Liver (tissue), 9 donors: ENCODE results near the gene TSKU. TPM values are rescaled to one million over a fixed set of nuclear protein-coding genes. Genes with fewer than 3 reads are reported as not detected.

Experiments used
- DNase-seq: peaks from one replicate; pipeline ENCODE4 v3.0.0-alpha.2; 2017; ENCODE audit warnings: low spot score
- H3K27ac ChIP-seq, 2 donors: one replicate each; pipeline ENCODE4 v1.7.0; 2013; ENCODE audit warnings: inconsistent platforms in 2 of 2, low read length in 2 of 2, control low read depth in 1 of 2, low read depth in 1 of 2, mild to moderate bottlenecking in 1 of 2
- H3K27me3 ChIP-seq, 4 donors: one replicate each; pipeline versions ENCODE4 v1.6.1 to v1.7.0; 2013; ENCODE audit warnings: low read length in 3 of 4, inconsistent platforms in 1 of 4, mild to moderate bottlenecking in 1 of 4, moderate library complexity in 1 of 4; ENCODE audit not compliant: control insufficient read depth in 4 of 4, insufficient read depth in 4 of 4
- H3K36me3 ChIP-seq, 4 donors: one replicate each; pipeline versions ENCODE4 v1.6.1 to v1.7.0; 2013; ENCODE audit warnings: low read length in 3 of 4, mild to moderate bottlenecking in 3 of 4, low read depth in 1 of 4, moderate library complexity in 1 of 4; ENCODE audit not compliant: control insufficient read depth in 4 of 4, insufficient read depth in 3 of 4
- H3K4me1 ChIP-seq, 4 donors: one replicate each; pipeline versions ENCODE4 v1.6.1 to v1.7.0; 2013; ENCODE audit warnings: low read length in 3 of 4, mild to moderate bottlenecking in 3 of 4, moderate library complexity in 1 of 4; ENCODE audit not compliant: control insufficient read depth in 4 of 4, insufficient read depth in 4 of 4
- H3K4me3 ChIP-seq, 3 donors: one replicate each; pipeline versions ENCODE4 v1.6.1 to v1.7.0; 2013; ENCODE audit warnings: low read length in 3 of 3, control low read depth in 1 of 3, low read depth in 1 of 3, mild to moderate bottlenecking in 1 of 3
- H3K9ac ChIP-seq, 2 donors: one replicate each; pipeline ENCODE4 v1.7.0; 2013; ENCODE audit warnings: low read length in 2 of 2, mild to moderate bottlenecking in 2 of 2, moderate library complexity in 2 of 2, control low read depth in 1 of 2, low read depth in 1 of 2
- H3K9me3 ChIP-seq, 4 donors: one replicate each; pipeline versions ENCODE4 v1.6.1 to v1.7.0; 2013; ENCODE audit warnings: low read length in 3 of 4; ENCODE audit not compliant: control insufficient read depth in 4 of 4
- ATF3 ChIP-seq: IDR thresholded peaks from 2 replicates; pipeline ENCODE4 v1.6.1; 2016; ENCODE audit warnings: antibody characterized with exemption
- EGR1 ChIP-seq, 2 donors: IDR thresholded peaks; 2 replicates each; pipeline ENCODE4 v1.6.1; 2016 to 2018; ENCODE audit warnings: antibody characterized with exemption in 2 of 2, low read depth in 2 of 2
- FOXA2 ChIP-seq: IDR thresholded peaks from 2 replicates; pipeline ENCODE4 v1.6.1; 2016; ENCODE audit warnings: antibody characterized with exemption
- GABPA ChIP-seq, 2 donors: IDR thresholded peaks in 1 of 2; conservative IDR thresholded peaks in 1 of 2; 2 replicates each; pipeline ENCODE4 v1.6.1; 2016; ENCODE audit warnings: antibody characterized with exemption in 2 of 2, mild to moderate bottlenecking in 1 of 2, moderate library complexity in 1 of 2
- HNF4A ChIP-seq, 2 donors: conservative IDR thresholded peaks; 2 replicates each; pipeline ENCODE4 v1.6.1; 2016; ENCODE audit warnings: antibody characterized with exemption in 2 of 2, mild to moderate bottlenecking in 2 of 2
- HNF4G ChIP-seq: IDR thresholded peaks from 2 replicates; pipeline ENCODE4 v1.6.1; 2016; ENCODE audit warnings: antibody characterized with exemption
- MAX ChIP-seq: IDR thresholded peaks from 2 replicates; pipeline ENCODE4 v1.6.1; 2016; ENCODE audit warnings: antibody characterized with exemption
- NR2F2 ChIP-seq: IDR thresholded peaks from 2 replicates; pipeline ENCODE4 v1.6.1; 2016; ENCODE audit warnings: antibody characterized with exemption
- REST ChIP-seq: IDR thresholded peaks from 2 replicates; pipeline ENCODE4 v1.6.1; 2016; ENCODE audit warnings: antibody characterized with exemption, mild to moderate bottlenecking
- RXRA ChIP-seq, 2 donors: IDR thresholded peaks; 2 replicates each; pipeline ENCODE4 v1.6.1; 2017 to 2018; ENCODE audit warnings: antibody characterized with exemption in 2 of 2, mild to moderate bottlenecking in 1 of 2
- SP1 ChIP-seq: IDR thresholded peaks from 2 replicates; pipeline ENCODE4 v1.6.1; 2018; ENCODE audit warnings: antibody characterized with exemption, mild to moderate bottlenecking
- YY1 ChIP-seq: IDR thresholded peaks from 2 replicates; pipeline ENCODE4 v1.6.1; 2016; ENCODE audit warnings: antibody characterized with exemption, mild to moderate bottlenecking
- WGBS: extraction: QIAGEN DNeasy Blood & Tissue Kit; methylation state at CpG from one replicate; pipeline ENCODE4 v1.1.7; 2013; 5-methylcytosine and 5-hydroxymethylcytosine counted together
- polyA plus RNA-seq, 2 donors: library from polyadenylated mRNA; stranded (reverse) in 1 of 2; unstranded in 1 of 2; fragments of 200-250 nt in 1 of 2; fragments of >200 nt in 1 of 2; fragmentation: Nextera tagmentation in 1 of 2; extraction: Ambion mirVana in 1 of 2; gene quantifications; one replicate each; pipeline versions ENCODE4 v1.2.1 to v1.2.3, GENCODE V29; 2013 to 2015
- total RNA-seq, 2 donors: library from RNA; depleted of rRNA; stranded (reverse); fragments of >200 nt; gene quantifications; one replicate each; pipeline ENCODE4 v1.2.3, GENCODE V29; 2014
- TF ChIP-seq, protein P1 (sequence below): fragments of 150-350 bp; IDR thresholded peaks from 2 replicates; pipeline ENCODE4 v1.5.1; 2017; ENCODE audit warnings: improper control_type of control experiment, low read depth, low read length; ENCODE audit not compliant: missing input control
- donor health status: healthy.
- donor health status: healthy.
- donor health status: healthy.
- donor health status: healthy.
- donor health status: healthy.

Gene TSKU
- total and polyA plus RNA-seq, 4 donors: 3.3 to 492 (median 46.0) TPM

DNA sequence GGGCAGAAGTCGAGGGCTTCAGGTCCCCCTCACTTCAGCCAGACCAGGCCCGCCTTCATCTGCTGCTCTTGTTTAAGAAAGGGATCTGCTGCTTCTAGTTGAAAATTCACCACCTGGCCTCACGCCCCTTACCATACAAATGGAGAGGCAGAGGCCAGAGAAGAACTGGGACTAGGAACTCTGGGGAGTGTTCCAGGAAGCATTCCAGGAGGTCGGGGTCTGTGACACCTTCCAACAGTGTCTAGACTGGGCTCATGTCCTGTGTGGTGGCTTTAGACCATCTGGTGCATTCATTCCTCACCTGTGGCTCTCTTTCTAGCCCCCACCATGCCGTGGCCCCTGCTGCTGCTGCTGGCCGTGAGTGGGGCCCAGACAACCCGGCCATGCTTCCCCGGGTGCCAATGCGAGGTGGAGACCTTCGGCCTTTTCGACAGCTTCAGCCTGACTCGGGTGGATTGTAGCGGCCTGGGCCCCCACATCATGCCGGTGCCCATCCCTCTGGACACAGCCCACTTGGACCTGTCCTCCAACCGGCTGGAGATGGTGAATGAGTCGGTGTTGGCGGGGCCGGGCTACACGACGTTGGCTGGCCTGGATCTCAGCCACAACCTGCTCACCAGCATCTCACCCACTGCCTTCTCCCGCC, 12.3 kb downstream of the TSKU start (continued):
- TF ChIP-seq SP1 (no peak), FOXA2 (no peak)

DNA sequence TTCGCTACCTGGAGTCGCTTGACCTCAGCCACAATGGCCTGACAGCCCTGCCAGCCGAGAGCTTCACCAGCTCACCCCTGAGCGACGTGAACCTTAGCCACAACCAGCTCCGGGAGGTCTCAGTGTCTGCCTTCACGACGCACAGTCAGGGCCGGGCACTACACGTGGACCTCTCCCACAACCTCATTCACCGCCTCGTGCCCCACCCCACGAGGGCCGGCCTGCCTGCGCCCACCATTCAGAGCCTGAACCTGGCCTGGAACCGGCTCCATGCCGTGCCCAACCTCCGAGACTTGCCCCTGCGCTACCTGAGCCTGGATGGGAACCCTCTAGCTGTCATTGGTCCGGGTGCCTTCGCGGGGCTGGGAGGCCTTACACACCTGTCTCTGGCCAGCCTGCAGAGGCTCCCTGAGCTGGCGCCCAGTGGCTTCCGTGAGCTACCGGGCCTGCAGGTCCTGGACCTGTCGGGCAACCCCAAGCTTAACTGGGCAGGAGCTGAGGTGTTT, 12.8 kb downstream of the TSKU start:
- TF ChIP-seq, protein P1, sequence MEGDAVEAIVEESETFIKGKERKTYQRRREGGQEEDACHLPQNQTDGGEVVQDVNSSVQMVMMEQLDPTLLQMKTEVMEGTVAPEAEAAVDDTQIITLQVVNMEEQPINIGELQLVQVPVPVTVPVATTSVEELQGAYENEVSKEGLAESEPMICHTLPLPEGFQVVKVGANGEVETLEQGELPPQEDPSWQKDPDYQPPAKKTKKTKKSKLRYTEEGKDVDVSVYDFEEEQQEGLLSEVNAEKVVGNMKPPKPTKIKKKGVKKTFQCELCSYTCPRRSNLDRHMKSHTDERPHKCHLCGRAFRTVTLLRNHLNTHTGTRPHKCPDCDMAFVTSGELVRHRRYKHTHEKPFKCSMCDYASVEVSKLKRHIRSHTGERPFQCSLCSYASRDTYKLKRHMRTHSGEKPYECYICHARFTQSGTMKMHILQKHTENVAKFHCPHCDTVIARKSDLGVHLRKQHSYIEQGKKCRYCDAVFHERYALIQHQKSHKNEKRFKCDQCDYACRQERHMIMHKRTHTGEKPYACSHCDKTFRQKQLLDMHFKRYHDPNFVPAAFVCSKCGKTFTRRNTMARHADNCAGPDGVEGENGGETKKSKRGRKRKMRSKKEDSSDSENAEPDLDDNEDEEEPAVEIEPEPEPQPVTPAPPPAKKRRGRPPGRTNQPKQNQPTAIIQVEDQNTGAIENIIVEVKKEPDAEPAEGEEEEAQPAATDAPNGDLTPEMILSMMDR: no peak
- TF ChIP-seq YY1 (no peak), GABPA (IDR thresholded peaks at IDR 0.05 in 1 of 2, conservative IDR thresholded peaks at IDR 0.05 in 1 of 2) (no peak), NR2F2 (no peak)
- no peaks in the 10 kb centered on the region for H3K9me3 ChIP-seq
- H3K9ac ChIP-seq: no peak overlapping the region
- H3K4me1 ChIP-seq: peaks cover 6 to 95% (median 74%) of the 10 kb centered on the region in 4 donors
- no peaks in the 10 kb centered on the region for H3K27me3 ChIP-seq
- H3K27ac ChIP-seq: peak overlapping the region in 1 of 2 donors; percentile 20
- H3K36me3 ChIP-seq: peaks cover 3 to 18% (median 9%) of the 10 kb centered on the region in 4 donors
- DNase-seq: no peak
- WGBS: 86% methylated on average over 26 of the region's 26 CpGs
- no peak overlapping the region for H3K4me3 ChIP-seq

GRCh38 chr11:76796511-76797198, 13.5 kb downstream of the TSKU start:
- Histone ChIP-seq H3K27me3 (no peaks in the 10 kb centered on the region), H3K9me3 (no peaks in the 10 kb centered on the region), H3K4me1 (peaks cover 6 to 95% (median 75%) of the 10 kb centered on the region in 4 donors), H3K9ac (no peak overlapping the region), H3K36me3 (peaks cover 3 to 18% (median 9%) of the 10 kb centered on the region in 4 donors), H3K4me3 (no peak overlapping the region), H3K27ac (no peak overlapping the region)
- no peak for DNase-seq
- WGBS: 79% methylated on average over 20 of the region's 20 CpGs
- TF ChIP-seq, protein P1: no peak
- no peak for TF ChIP-seq HNF4G
- no peak for TF ChIP-seq HNF4A (conservative IDR thresholded peaks at IDR 0.05)
- no peak for TF ChIP-seq SP1
- TF ChIP-seq RXRA (IDR thresholded peaks at IDR 0.05): no peak
- no peak for TF ChIP-seq EGR1 (IDR thresholded peaks at IDR 0.05; ENCODE audit: low read depth in 2 of 2)
- TF ChIP-seq GABPA (IDR thresholded peaks at IDR 0.05 in 1 of 2, conservative IDR thresholded peaks at IDR 0.05 in 1 of 2): no peak
- no peak for TF ChIP-seq REST
- no peak for TF ChIP-seq YY1
- no peak for TF ChIP-seq MAX
- TF ChIP-seq ATF3: no peak
